ENCODE data around the gene PRR7.

PRR7 gene

GRCh38 chr5:177469750-177470525 lies 23.3 kb downstream of the PRR7 start:
- no peak for DNase-seq (ENCODE audit: low spot score)

DNA sequence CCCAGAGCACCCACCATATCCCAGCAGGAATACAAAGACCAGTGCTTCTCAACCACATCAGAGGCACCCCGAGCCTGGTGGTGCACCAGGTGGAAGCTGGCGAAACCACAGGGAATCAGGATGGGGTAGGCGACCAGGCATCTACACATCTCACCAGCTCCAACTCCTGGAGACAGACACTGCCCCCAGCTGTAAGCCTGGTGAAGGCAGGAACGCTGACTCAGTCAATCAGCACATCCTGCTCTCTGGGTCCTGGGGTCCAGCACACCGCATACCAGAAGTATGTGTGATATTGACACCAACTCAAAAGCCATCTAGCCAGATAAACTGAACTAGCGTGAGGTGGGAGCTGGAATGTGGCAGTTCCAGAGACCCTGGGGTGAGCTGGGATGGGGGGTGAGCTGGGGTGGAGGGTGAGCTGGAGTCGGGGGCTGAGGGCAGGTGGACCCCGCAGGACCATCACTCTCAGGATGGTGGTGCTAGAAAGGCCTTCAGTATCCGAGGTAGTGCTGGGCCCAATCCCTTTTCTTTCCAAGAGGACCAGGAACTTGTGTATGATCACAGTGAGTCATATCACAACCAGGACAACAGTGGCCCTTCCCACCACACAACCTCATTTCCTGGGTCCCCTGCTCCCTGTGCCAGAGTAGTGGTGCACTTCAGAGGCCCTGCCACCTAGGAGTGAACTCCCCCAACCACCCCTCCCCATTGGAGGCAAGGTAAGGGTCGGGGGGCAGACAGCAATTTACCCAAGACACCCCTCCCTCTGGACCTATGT lies 24.3 kb downstream of the PRR7 start:
- DNase-seq (ENCODE audit: low spot score): no peak

- no peak for DNase-seq (ENCODE audit: low spot score)
Measured at GRCh38 chr5:177471610-177472356, 25.2 kb downstream of the PRR7 start.

GRCh38 chr5:177472460-177473442 lies 26.1 kb downstream of the PRR7 start:
- DNase-seq (ENCODE audit: low spot score): no peak

- no peak for DNase-seq (ENCODE audit: low spot score)
Measured at GRCh38 chr5:177473443-177474001, 26.9 kb downstream of the PRR7 start, which contains the start of gene DBN1. DBN1 (minus strand) TSS chr5:177473634; CDS start chr5:177473521, 113 bp downstream.

DNA sequence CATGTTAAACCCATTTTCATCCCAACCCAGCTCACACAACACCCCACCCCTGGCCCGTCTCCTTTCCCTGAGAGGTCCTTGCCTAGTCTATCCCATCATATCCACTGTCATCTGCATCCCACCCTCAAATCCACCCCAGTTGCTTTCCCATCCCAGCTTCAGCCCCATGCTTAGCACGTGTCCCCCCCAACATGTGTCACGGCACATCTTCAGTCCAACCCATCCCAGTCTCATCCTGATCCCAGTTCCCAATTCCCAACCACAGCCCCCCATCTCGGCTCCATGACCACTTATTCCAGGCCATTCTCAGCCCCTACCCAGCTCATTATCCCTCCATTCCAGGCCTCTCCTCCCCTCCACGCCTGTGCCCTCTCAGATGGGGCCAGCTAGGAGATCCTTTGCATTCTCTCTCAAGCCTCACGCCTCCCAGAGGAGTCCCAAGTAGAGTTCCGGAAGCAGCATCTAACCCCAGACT lies 27.4 kb downstream of the PRR7 start:
- DNase-seq (ENCODE audit: low spot score): no peak

DNA sequence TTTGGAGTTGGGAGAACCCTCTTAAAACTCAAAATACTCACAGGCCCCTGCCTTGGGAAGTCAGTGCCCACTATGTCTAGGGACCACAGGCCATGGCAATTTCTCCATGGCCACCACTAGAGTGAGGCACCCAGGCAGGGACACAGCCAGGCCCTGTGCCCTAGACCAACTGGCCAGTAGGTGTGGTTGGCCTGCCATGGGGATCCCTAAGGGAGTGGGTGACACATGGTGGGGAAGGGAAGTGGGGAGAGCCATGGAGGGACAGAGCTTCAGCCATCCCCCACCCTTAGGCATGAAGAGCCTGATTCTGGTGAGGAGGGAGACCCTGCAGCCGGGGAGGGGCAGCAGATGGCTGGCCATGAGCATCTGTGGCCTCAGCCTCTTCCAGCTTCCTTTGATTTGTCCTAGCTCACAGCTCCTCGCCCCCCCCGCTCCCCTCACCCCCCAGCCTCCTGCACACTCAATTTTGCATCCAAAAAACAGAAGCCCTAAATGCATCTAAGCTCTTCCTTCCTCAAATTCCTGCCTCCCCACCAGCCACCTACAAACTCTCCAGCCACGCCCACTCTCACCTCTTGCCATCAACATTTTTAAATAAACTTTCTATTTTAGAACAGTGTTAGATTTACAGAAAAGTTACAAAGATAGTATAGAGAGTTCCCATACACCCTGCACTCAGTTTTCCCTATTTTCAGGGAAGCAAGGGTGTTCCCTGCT lies 28.4 kb downstream of the PRR7 start:
- no peak for DNase-seq (ENCODE audit: low spot score)

DNA sequence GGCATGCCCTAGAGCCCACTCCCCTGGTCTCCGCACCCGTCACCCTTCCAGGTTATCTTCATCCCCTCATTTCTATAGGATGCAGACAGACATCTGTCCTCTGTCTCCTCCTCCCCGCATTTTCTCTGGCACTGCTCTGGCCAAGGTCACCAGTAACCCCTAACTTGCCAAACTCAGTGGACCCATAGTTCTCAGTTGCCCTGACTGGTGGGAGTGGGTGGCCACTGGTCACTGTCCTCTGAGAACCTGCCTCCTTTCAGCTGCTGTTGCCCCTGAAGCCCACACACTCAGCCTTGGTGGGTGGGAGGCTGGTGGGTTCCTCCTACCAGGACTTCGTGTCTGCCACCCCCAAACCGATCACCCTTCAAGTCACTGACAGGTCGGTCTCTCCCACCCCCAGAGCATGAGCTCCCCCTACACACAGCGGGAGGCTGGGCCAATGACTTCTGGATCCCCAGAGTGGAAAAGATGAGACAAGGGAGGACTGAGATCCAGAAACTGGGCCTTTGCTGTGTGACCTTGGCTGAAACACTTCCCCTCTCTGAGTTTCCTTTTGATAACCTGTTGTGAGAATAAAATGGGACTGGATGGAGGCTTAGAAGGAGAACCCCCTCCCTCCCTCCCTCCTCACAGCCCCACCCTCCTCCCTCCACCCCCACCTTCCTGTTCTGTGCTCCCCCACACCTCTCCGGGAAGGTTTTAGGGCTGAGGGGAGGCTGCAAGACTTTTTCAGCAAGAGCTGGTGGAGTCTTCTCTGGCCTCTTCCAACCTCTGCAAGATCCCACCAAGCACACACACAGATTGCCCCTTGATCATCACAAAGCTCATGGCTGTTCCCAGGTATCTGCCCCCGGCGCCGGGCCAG lies 29.2 kb downstream of the PRR7 start:
- no peak for DNase-seq (ENCODE audit: low spot score)

GRCh38 chr5:177476531-177477233 lies 30.1 kb downstream of the PRR7 start:
- DNase-seq (ENCODE audit: low spot score): no peak

GRCh38 chr5:177477701-177478477 lies 31.3 kb downstream of the PRR7 start:
- DNase-seq (ENCODE audit: low spot score): no peak

DNA sequence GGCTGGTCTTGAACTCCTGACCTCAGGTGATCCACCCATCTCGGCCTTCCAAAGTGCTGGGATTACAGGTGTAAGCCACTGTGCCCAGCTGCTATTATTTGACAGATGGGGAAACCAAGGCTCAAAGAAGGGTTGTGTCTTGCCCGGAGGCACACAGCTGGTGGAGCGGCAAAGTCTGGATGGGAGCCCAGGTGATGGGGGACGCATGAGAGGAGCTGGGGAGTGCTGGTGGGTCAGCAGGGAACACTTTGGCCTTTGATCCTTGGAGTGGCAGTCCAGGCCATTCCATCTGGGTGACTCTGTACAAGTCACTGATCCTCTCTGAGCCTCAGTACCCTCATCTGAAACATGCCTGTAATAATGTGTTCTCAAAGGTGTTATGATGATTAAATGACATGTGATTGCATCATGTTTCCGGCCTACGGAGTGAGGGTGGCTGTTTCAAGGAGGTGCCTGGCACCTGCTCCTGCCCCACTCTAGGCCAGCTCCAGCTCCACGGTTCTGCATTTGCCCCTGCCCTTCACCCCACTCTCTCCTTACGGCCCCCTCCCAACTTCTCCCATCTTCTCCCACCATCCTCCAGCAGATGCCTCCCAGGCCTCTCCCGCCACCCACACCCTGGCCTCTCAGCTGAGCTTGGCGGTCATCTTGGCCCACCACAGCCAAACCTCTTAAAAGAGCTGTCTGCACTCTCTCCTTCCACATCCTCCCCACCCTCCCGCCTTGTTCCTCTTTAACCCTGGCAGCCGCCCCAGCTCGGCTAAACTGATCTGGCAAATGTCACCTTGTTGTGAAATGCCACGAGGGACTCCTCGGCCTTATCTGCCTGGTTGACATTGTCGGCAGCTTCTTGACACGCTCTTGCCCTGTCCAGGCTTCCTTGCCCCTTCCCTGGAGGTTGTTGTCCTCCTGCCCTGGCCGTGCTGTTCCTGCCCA lies 32.4 kb downstream of the PRR7 start:
- no peak for DNase-seq (ENCODE audit: low spot score)

DNA sequence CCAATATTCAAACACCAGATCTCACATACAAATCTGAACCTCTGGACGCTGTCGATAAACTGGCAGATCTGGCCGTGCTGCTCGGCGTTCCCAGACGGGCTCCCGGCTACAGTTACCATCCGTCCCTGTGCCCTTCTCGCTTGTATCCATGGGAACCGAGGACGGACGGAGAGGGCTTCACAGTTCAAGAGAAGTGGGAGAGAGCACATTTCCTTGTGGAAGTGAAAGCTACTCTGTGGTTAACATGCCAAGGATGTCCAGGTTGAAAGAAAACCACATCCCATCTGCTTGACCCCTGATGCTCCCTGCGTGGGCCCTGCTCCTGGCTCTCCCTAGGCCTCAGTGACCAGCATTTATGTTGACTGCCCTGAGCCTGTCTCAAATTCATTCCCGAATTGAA lies 33.2 kb downstream of the PRR7 start:
- DNase-seq (ENCODE audit: low spot score): no peak

GRCh38 chr5:177482359-177482795 lies 35.8 kb downstream of the PRR7 start:
- DNase-seq (ENCODE audit: low spot score): no peak

DNA sequence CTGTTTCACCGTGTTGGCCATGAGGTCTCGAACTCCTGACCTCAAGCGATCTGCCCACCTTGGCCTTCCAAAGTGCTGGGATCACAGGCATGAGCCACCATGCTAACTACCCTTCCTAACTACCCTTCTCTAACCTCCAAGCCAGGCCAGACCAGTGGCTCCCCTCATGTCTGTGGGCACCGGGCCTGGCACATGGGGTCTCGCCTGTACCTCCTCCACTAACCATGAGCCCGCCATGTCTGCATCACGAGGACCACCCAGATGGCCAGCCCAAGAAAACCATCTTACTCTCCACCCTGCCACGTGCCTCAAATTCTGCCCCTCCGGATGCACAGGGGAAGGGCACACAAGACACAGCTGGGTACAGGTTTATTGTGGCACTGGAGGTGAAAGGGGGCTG lies 36.4 kb downstream of the PRR7 start:
- DNase-seq (ENCODE audit: low spot score): no peak

DNA sequence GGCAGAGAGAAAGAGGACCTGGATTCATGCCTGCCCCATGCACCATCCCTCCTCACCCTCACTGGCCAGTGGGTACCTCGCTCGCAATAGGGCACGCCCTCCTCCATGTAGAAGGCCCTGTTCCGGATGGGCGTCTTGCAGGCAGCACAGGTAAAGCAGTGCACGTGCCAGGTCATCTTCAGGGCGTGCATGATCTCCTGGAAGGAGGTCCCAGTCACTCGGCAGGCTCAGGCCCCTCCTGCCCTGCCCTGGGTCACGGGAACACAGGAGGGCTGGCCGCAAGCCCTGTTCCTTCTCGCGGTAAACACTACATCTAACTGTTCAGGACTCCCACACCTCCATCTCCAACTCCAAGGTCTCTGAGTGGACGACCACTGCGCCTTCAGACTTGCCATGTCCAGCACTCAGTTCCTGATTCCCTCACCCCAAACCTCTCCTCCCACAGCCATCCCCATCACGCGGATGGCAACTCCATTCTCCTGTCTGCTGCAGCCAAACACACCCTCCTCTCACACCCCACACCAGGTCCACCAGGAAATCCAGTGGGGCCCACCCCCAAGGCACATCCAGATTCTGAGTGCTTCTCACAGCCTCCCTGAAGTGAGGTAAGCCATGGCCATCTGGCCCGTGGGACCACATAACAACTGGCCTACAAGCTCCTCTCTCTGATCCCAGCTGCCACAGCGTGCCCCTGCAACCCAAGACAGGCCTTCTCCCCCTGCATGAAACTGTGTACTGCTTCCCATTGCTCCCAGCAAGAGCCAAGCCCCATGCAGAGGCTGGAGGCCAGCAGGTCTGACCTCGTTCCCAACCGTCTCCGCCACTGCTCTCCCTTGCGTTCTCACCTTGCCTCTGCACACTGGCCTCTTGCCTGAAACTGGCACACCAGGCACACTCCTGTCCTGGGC lies 37.6 kb downstream of the PRR7 start:
- DNase-seq (ENCODE audit: low spot score): no peak

Data from globus pallidus (tissue), 1 donor.